ENCODE measurements around the gene LIMCH1.

DNA sequence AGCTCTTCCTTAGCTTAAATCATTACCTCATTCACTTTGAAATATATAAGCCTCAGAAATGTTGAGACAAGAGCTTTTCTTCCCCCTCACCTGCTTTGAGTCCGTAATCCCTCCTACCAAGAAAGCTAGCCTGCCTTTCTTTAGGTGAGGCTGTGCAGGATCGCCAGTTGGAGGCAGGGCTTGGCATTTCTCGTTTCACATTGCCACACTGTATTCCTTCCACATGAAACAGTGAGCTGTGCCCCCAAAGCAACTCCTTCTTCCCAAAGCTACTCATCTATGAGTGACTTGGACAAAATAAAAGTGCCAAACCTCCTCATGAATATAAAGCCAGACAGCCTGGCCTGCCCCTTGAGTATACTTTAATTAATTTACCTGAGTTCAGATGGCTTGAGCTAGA, 86.8 kb downstream of the LIMCH1 start:
- TF ChIP-seq CTCF (IDR thresholded peaks at IDR 0.05; ENCODE audit: low read depth, low read length) (no peak), EZH2phosphoT487 (IDR thresholded peaks at IDR 0.05; ENCODE audit: low read depth) (no peak)
